SK-N-SH (cell line): ENCODE data around the gene HS2ST1. TPM values are rescaled to one million over a fixed set of nuclear protein-coding genes. Genes with fewer than 3 reads are reported as not detected.

Experiments
- CTCF ChIA-PET: fragments of 300-600, 350-600 bp; formaldehyde crosslinking; extraction: SDS; loops from one replicate; lab custom pipeline; 2021; lab: Yijun Ruan, JAX
- POLR2A ChIA-PET: fragments of 350-600 bp; sonication (Branson Sonifier 250); formaldehyde crosslinking; extraction: SDS; loops from one replicate; lab custom pipeline; 2020; ENCODE audit warnings: antibody characterized with exemption, inconsistent platforms; lab: Yijun Ruan, JAX
- DNase-seq: peaks from one replicate; pipeline ENCODE4 v3.0.0; 2012
- H2AFZ ChIP-seq: fragments of 200-600 bp; sonication (generic); 2 replicates; pipeline ENCODE4 v1.8.1; 2016; ENCODE audit warnings: antibody characterized with exemption, mild to moderate bottlenecking, low read depth
- H3F3A ChIP-seq: fragments of 200-600 bp; sonication (generic); replicated peaks from 2 replicates; pipeline ENCODE3; 2016; ENCODE audit warnings: antibody characterized with exemption, mild to moderate bottlenecking; ENCODE audit not compliant: insufficient read depth
- H3K27ac ChIP-seq, 2 experiments: fragments of 200-500 bp in 1 of 2; fragments of 200-600 bp in 1 of 2; sonication (Bioruptor generic) in 1 of 2; sonication (generic), shearing (Covaris generic) in 1 of 2; 2 replicates each; pipeline versions ENCODE4 v1.5.1 to v1.6.1; 2014 to 2016; ENCODE audit warnings: low read depth in 2 of 2, inconsistent platforms in 1 of 2, low read length in 1 of 2, mild to moderate bottlenecking in 1 of 2, mixed read lengths in 1 of 2
- H3K27me3 ChIP-seq: fragments of 200-600 bp; sonication (generic), shearing (Covaris generic); 2 replicates; pipeline ENCODE4 v1.6.1; 2016; ENCODE audit warnings: mixed run types; ENCODE audit not compliant: insufficient read depth
- H3K36me3 ChIP-seq, 2 experiments: fragments of 200-500 bp in 1 of 2; fragments of 200-600 bp in 1 of 2; sonication (Bioruptor generic) in 1 of 2; sonication (generic) in 1 of 2; replicated peaks in 1 of 2; 2 replicates each; pipeline versions ENCODE3 to v1.5.1; 2014 to 2016; ENCODE audit warnings: low read length in 1 of 2, mild to moderate bottlenecking in 1 of 2; ENCODE audit not compliant: insufficient read depth in 2 of 2, control insufficient read depth in 1 of 2
- H3K4me1 ChIP-seq, 2 experiments: fragments of 200-500 bp in 1 of 2; fragments of 200-600 bp in 1 of 2; sonication (Bioruptor generic) in 1 of 2; sonication (generic), shearing (Covaris generic) in 1 of 2; 2 replicates each; pipeline versions ENCODE4 v1.5.1 to v1.6.1; 2014 to 2016; ENCODE audit warnings: low read depth in 1 of 2, low read length in 1 of 2, mixed run types in 1 of 2; ENCODE audit not compliant: insufficient read depth in 2 of 2, control insufficient read depth in 1 of 2
- H3K4me2 ChIP-seq: fragments of 200-600 bp; sonication (generic), shearing (Covaris generic); 2 replicates; pipeline ENCODE4 v1.6.1; 2017; ENCODE audit warnings: mixed run types
- H3K4me3 ChIP-seq, 2 experiments: fragments of 200-500 bp in 1 of 2; fragments of 200-600 bp in 1 of 2; sonication (Bioruptor generic) in 1 of 2; sonication (generic), shearing (Covaris generic) in 1 of 2; 2 replicates each; pipeline versions ENCODE4 v1.5.1 to v1.8.1; 2014 to 2016; ENCODE audit warnings: low read depth in 2 of 2, inconsistent platforms in 1 of 2, low read length in 1 of 2, mild to moderate bottlenecking in 1 of 2, mixed read lengths in 1 of 2, moderate library complexity in 1 of 2
- H3K79me2 ChIP-seq: fragments of 200-600 bp; sonication (generic); 2 replicates; pipeline ENCODE4 v1.8.1; 2017; ENCODE audit warnings: mild to moderate bottlenecking; ENCODE audit not compliant: insufficient read depth
- H3K9ac ChIP-seq: fragments of 200-600 bp; sonication (generic); 2 replicates; pipeline ENCODE4 v1.6.1; 2017; ENCODE audit warnings: mixed run types
- H3K9me2 ChIP-seq: fragments of 200-600 bp; sonication (generic); 2 replicates; pipeline ENCODE4 v1.6.1; 2017; ENCODE audit warnings: mixed run types
- H3K9me3 ChIP-seq: fragments of 200-600 bp; sonication (generic); 2 replicates; pipeline ENCODE4 v1.6.1; 2017; ENCODE audit warnings: mixed run types, mild to moderate bottlenecking, moderate library complexity
- H4K20me1 ChIP-seq: fragments of 200-600 bp; sonication (generic); 2 replicates; pipeline ENCODE4 v1.6.1; 2017; ENCODE audit warnings: mild to moderate bottlenecking, mixed run types; ENCODE audit not compliant: insufficient read depth
- GABPA ChIP-seq: IDR thresholded peaks from 2 replicates; pipeline ENCODE4 v1.4.0; 2012; ENCODE audit warnings: low read depth, mild to moderate bottlenecking
- NFIC ChIP-seq: IDR thresholded peaks from 2 replicates; pipeline ENCODE4 v1.4.0; 2012; ENCODE audit warnings: borderline replicate concordance
- NRF1 ChIP-seq: IDR thresholded peaks from 2 replicates; pipeline ENCODE4 v1.6.1; 2012; ENCODE audit warnings: low read depth, mild to moderate bottlenecking, low read length
- POLR2AphosphoS5 ChIP-seq: IDR thresholded peaks from 2 replicates; pipeline ENCODE4 v1.6.1; 2012; ENCODE audit warnings: low read depth, low read length
- WGBS: methylation state at CpG from one replicate; pipeline ENCODE4 v1.1.6; 2017; ENCODE audit warnings: low lambda C conversion rate; 5-methylcytosine and 5-hydroxymethylcytosine counted together
- polyA plus RNA-seq, 3 experiments: library from polyadenylated mRNA; depleted of rRNA; stranded (reverse); fragments of >200 nt; gene quantifications; 2 replicates each; pipeline ENCODE4 v1.2.3, GENCODE V29; 2012
- TF ChIP-seq, protein P1 (sequence below): fragments of 150-350 bp; IDR thresholded peaks from 2 replicates; pipeline ENCODE4 v1.6.1; 2017; ENCODE audit warnings: antibody characterized with exemption, low read length, low read depth, borderline replicate concordance
- TF ChIP-seq, protein P2 (sequence below): fragments of 150-350 bp; IDR thresholded peaks from 2 replicates; pipeline ENCODE4 v1.6.1; 2016; ENCODE audit warnings: mild to moderate bottlenecking, low read depth, low read length
- TF ChIP-seq, protein P3 (sequence below): IDR thresholded peaks from 2 replicates; pipeline ENCODE4 v1.4.0; 2012; ENCODE audit warnings: low read depth, borderline replicate concordance

Gene HS2ST1
- polyA plus RNA-seq, 1 of the 3 experiments (the other 2 are of a cell fraction): 16.6 TPM

GRCh38 chr1:86933562-86934377, 19.3 kb downstream of the HS2ST1 start:
- H3K27ac ChIP-seq: no peak overlapping the region; a peak in 1 of 4 replicates

GRCh38 chr1:86938450-86938849, 24.0 kb downstream of the HS2ST1 start:
- 63% methylated on average over 1 of the region's 1 CpG for WGBS
- Histone ChIP-seq H3F3A (no peaks in the 10 kb centered on the region), H3K4me2 (no peak overlapping the region), H3K36me3 (no peaks in the 10 kb centered on the region), H3K9ac (no peak overlapping the region), H3K9me2 (no peaks in the 10 kb centered on the region), H3K27ac (no peak overlapping the region), H3K27me3 (no peaks in the 10 kb centered on the region), H3K4me3 (no peak overlapping the region), H3K9me3 (no peaks in the 10 kb centered on the region), H4K20me1 (no peaks in the 10 kb centered on the region; the same call in 1 of the 2 replicates), H2AFZ (no peak overlapping the region), H3K4me1 (peaks cover 0 to 9% of the 10 kb centered on the region in 2 experiments; a peak in 2 of 4 replicates), H3K79me2 (peaks cover 63% of the 10 kb centered on the region)
- ChIA-PET CTCF (interaction anchor here (1.0 kb wide), 1 partner anchor 11 kb away, joined by 3 read pairs; no protein-coding TSS in a partner anchor), POLR2A (no interaction called here)
- TF ChIP-seq, protein P1, sequence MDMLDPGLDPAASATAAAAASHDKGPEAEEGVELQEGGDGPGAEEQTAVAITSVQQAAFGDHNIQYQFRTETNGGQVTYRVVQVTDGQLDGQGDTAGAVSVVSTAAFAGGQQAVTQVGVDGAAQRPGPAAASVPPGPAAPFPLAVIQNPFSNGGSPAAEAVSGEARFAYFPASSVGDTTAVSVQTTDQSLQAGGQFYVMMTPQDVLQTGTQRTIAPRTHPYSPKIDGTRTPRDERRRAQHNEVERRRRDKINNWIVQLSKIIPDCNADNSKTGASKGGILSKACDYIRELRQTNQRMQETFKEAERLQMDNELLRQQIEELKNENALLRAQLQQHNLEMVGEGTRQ: no peak
- TF ChIP-seq NFIC (peak; percentile 12; the same call in 1 of the 2 replicates), GABPA (no peak)
- TF ChIP-seq, protein P2, sequence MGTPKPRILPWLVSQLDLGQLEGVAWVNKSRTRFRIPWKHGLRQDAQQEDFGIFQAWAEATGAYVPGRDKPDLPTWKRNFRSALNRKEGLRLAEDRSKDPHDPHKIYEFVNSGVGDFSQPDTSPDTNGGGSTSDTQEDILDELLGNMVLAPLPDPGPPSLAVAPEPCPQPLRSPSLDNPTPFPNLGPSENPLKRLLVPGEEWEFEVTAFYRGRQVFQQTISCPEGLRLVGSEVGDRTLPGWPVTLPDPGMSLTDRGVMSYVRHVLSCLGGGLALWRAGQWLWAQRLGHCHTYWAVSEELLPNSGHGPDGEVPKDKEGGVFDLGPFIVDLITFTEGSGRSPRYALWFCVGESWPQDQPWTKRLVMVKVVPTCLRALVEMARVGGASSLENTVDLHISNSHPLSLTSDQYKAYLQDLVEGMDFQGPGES: no peak
- no peak for DNase-seq

More at GRCh38 chr1:86933562-86934377, 19.3 kb downstream of the HS2ST1 start:
- DNase-seq: no peak
- TF ChIP-seq NRF1: no peak
- TF ChIP-seq POLR2AphosphoS5: no peak
- TF ChIP-seq, protein P3, sequence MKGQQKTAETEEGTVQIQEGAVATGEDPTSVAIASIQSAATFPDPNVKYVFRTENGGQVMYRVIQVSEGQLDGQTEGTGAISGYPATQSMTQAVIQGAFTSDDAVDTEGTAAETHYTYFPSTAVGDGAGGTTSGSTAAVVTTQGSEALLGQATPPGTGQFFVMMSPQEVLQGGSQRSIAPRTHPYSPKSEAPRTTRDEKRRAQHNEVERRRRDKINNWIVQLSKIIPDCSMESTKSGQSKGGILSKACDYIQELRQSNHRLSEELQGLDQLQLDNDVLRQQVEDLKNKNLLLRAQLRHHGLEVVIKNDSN: no peak
- H3K9ac ChIP-seq: no peak overlapping the region
- no peaks in the 10 kb centered on the region for H3K9me3 ChIP-seq
- H3K4me3 ChIP-seq: no peak overlapping the region
- ChIA-PET CTCF (interaction anchor here (1.3 to 1.8 kb wide), 2 partner anchors 18 to 19 kb away, joined by 3 to 5 read pairs; no protein-coding TSS in a partner anchor), POLR2A (no interaction called here)
- no peaks in the 10 kb centered on the region for H3K9me2 ChIP-seq
- H3K27me3 ChIP-seq: no peaks in the 10 kb centered on the region
- H4K20me1 ChIP-seq: no peaks in the 10 kb centered on the region
- peaks cover 44% of the 10 kb centered on the region for H3K79me2 ChIP-seq
- no peaks in the 10 kb centered on the region for H3K36me3 ChIP-seq
- H2AFZ ChIP-seq: no peak overlapping the region
- H3F3A ChIP-seq: peaks cover 4% of the 10 kb centered on the region
- H3K4me1 ChIP-seq: peaks cover 0 to 4% of the 10 kb centered on the region in 2 experiments; a peak in 2 of 4 replicates
- 91% methylated on average over 7 of the region's 7 CpGs for WGBS
- no peak overlapping the region for H3K4me2 ChIP-seq
